AG04449 (cell line): ENCODE results near the gene ITGB7.
A peak's percentile ranks its signal among the peaks of the same experiment; 100 is the strongest.
"Not testable (repeated sequence)": the region's sequence is repeated elsewhere in the genome, so short reads cannot be mapped to it uniquely, and the experiment has no call there.

Experiments
- CTCF ChIA-PET: fragments of 350-600 bp; formaldehyde crosslinking; extraction: SDS; loops from one replicate; lab custom pipeline; 2021; ENCODE audit warnings: antibody characterized with exemption; lab: Yijun Ruan, JAX
- POLR2A ChIA-PET: fragments of 400-600, 350-600 bp; formaldehyde crosslinking; extraction: SDS; loops from one replicate; lab custom pipeline; 2020; ENCODE audit warnings: antibody characterized with exemption, inconsistent platforms; lab: Yijun Ruan, JAX
- DNase-seq: peaks from one replicate; pipeline ENCODE4 v3.0.0-alpha.2; 2010; ENCODE audit warnings: low read depth, low spot score
- H3K4me3 ChIP-seq: 2 replicates; pipeline ENCODE4 v1.5.1; 2011; ENCODE audit warnings: low read depth, mild to moderate bottlenecking, control low read depth, low read length
- TF ChIP-seq, protein P1 (sequence below): IDR thresholded peaks from one replicate; pipeline ENCODE4 v1.5.1; 2011; ENCODE audit warnings: mild to moderate bottlenecking, moderate library complexity, low read length, control low read depth, inconsistent platforms; ENCODE audit not compliant: insufficient read depth; ENCODE audit errors: missing control alignments

ITGB7 gene

GRCh38 chr12:53180220-53180930, 26.7 kb downstream of the ITGB7 start, which contains the start of the genes CSAD and ZNF740:
CSAD (minus strand) TSS chr12:53180925; CDS start chr12:53173470, 7,455 bp downstream.
ZNF740 (plus strand) TSS chr12:53180722; CDS start chr12:53181984, 1,262 bp downstream.
- peak; percentile 70 for DNase-seq
- ChIA-PET POLR2A (interaction anchor here (0.5 to 2.3 kb wide), 13 partner anchors 8 to 119 kb away, joined by 3 to 9 read pairs (median 4); partner anchors contain the start of genes PFDN5 and SPRYD3), CTCF (interaction anchor here (0.8 to 13.4 kb wide), 15 partner anchors 8 to 165 kb away, joined by 3 to 148 read pairs (median 3); no protein-coding TSS in a partner anchor)
- H3K4me3 ChIP-seq = peak within 1 kb of the TSS; percentile 84
- TF ChIP-seq, protein P1, sequence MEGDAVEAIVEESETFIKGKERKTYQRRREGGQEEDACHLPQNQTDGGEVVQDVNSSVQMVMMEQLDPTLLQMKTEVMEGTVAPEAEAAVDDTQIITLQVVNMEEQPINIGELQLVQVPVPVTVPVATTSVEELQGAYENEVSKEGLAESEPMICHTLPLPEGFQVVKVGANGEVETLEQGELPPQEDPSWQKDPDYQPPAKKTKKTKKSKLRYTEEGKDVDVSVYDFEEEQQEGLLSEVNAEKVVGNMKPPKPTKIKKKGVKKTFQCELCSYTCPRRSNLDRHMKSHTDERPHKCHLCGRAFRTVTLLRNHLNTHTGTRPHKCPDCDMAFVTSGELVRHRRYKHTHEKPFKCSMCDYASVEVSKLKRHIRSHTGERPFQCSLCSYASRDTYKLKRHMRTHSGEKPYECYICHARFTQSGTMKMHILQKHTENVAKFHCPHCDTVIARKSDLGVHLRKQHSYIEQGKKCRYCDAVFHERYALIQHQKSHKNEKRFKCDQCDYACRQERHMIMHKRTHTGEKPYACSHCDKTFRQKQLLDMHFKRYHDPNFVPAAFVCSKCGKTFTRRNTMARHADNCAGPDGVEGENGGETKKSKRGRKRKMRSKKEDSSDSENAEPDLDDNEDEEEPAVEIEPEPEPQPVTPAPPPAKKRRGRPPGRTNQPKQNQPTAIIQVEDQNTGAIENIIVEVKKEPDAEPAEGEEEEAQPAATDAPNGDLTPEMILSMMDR = no peak

DNA sequence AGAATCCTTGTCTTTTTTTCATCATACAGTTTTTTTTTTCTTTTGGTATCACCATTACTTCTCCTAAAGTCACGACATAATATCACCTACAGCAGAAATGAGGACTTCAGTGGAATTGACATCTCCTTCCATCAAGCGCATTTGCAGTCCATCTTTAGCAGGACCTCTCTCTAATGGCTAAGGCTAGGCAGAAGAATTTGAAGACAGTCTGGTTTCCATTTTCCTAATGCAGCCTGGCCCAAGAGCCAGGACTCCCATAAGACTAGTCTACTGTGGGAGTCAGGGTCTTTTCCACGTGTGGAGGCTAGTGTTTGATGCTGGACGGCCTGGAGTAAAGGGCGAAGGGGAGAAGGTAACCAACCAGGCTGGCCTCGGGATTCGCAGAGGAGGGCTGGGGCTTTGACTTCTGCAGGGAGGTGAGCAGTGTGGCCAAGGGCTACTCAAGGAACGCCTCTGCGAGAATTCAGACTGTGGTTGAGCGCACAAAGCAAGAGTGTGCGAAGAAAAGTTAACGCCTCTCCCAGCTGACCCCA, 27.3 kb downstream of the ITGB7 start:
- TF ChIP-seq, protein P1 = no peak
- peak overlapping the region; percentile 84 for H3K4me3 ChIP-seq
- no peak for DNase-seq
- CTCF ChIA-PET = interaction anchor here (0.7 to 13.4 kb wide), 10 partner anchors 8 to 115 kb away, joined by 3 to 148 read pairs (median 4); no protein-coding TSS in a partner anchor
- POLR2A ChIA-PET = interaction anchor here (0.6 to 1.9 kb wide), 8 partner anchors 8 to 116 kb away, joined by 3 to 8 read pairs (median 4); partner anchors contain the start of genes PFDN5 and SPRYD3

DNA sequence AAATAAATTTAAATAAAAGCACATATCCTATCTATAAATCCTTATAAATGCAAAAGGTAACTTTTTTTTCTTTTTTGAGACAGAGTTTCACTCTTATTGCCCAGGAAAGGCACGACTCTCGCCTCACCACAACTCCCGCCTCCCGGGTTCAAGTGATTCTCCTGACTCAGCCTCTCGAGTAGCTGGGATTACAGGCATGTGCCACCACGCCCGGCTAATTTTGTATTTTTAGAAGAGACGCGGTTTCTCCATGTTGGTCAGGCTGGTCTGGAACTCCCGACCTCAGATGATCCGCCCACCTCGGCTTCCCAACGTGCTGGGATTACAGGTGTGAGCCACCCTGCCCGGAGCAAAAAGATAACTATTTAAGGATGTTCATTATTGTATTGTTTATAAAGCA, 28.2 kb downstream of the ITGB7 start:
- H3K4me3 ChIP-seq, POLR2A ChIA-PET, DNase-seq: not testable (repeated sequence)
- CTCF ChIA-PET = interaction anchor here (0.7 to 13.4 kb wide), 6 partner anchors 11 to 80 kb away, joined by 3 to 148 read pairs (median 11); no protein-coding TSS in a partner anchor

GRCh38 chr12:53177447-53177846, 29.6 kb downstream of the ITGB7 start:
- POLR2A ChIA-PET, H3K4me3 ChIP-seq, DNase-seq: not testable (repeated sequence)
- CTCF ChIA-PET = interaction anchor here (0.9 to 13.4 kb wide), 3 partner anchors 17 to 147 kb away, joined by 3 to 148 read pairs (median 5); no protein-coding TSS in a partner anchor

GRCh38 chr12:53176750-53177149, 30.3 kb downstream of the ITGB7 start:
- H3K4me3 ChIP-seq = no peak overlapping the region
- ChIA-PET CTCF (interaction anchor here (1.4 to 13.4 kb wide), 2 partner anchors 16 to 147 kb away, joined by 5 to 148 read pairs; no protein-coding TSS in a partner anchor), POLR2A (no interaction called here)
- TF ChIP-seq, protein P1 = no peak
- DNase-seq = no peak

DNA sequence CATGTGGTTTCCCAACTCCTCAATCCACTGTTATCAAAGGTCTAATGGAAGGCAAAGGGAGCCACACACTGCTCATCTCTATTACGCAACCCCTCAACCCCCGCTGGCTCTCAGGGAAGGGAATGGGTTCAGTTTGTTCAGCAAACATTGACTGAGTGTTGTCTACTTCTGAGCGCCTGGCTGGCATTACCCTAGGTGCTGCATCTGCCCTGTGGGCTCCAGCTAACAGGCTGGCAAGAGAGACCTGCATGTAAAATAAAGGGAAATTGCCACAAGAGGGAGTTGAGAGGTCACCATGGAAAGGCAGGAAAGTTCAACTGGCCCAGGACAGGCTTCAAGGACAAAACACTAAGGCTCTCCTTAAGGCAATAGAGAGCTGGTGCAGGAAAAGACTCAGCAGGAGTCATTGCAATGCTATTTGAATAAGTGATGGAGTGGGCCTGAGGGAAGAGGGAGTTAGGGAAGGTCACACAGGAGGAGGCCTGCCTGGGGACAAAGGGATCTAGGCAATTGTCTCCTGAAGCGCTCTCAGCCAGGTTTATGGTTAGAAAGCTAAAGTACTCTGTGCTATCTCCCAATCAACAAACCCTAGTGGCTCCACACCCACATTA, 32.1 kb downstream of the ITGB7 start:
- CTCF ChIA-PET = interaction anchor here (1.1 to 13.4 kb wide), 4 partner anchors 15 to 109 kb away, joined by 3 to 148 read pairs (median 4); no protein-coding TSS in a partner anchor
- DNase-seq = no peak
- H3K4me3 ChIP-seq = no peak overlapping the region
- POLR2A ChIA-PET = no interaction called here
- TF ChIP-seq, protein P1 = peak; percentile 7
